NCI-H2196 (cell line): ENCODE measurements around the gene MIA3.
"Not testable (repeated sequence)": the region's sequence is repeated elsewhere in the genome, so short reads cannot be mapped to it uniquely, and the experiment has no call there.

ENCODE experiments used
- DNase-seq: peaks from one replicate; lab custom pipeline; 2025; ENCODE audit not compliant: unreplicated experiment; lab: John Stamatoyannopoulos, UW

The MIA3 gene

GRCh38 chr1:222656391-222657155, 38.7 kb downstream of the MIA3 start:
- no peak for DNase-seq

GRCh38 chr1:222657899-222658298, 40.0 kb downstream of the MIA3 start:
- DNase-seq = no peak

GRCh38 chr1:222663431-222663934, 45.6 kb downstream of the MIA3 start:
- no peak for DNase-seq

- DNase-seq = no peak
Measured at GRCh38 chr1:222665964-222666363, 48.1 kb downstream of the MIA3 start.

- DNase-seq = not testable (repeated sequence)
Measured at GRCh38 chr1:222668184-222668583, 50.3 kb downstream of the MIA3 start.

- DNase-seq = not testable (repeated sequence)
Measured at GRCh38 chr1:222669107-222669506, 51.2 kb downstream of the MIA3 start.

- no peak for DNase-seq
Measured at GRCh38 chr1:222670110-222670509, 52.2 kb downstream of the MIA3 start.

- DNase-seq = no peak
Measured at GRCh38 chr1:222680080-222680479, 62.2 kb downstream of the MIA3 start.

GRCh38 chr1:222691016-222691415, 73.1 kb downstream of the MIA3 start:
- no peak for DNase-seq

- DNase-seq = no peak
Measured at GRCh38 chr1:222694927-222695326, 77.0 kb downstream of the MIA3 start.

- no peak for DNase-seq
Measured at GRCh38 chr1:222696741-222697140, 78.8 kb downstream of the MIA3 start.

GRCh38 chr1:222697203-222697602, 79.3 kb downstream of the MIA3 start:
- no peak for DNase-seq

GRCh38 chr1:222697826-222698225, 79.9 kb downstream of the MIA3 start:
- DNase-seq = no peak

- DNase-seq = no peak
Measured at GRCh38 chr1:222702210-222702609, 84.3 kb downstream of the MIA3 start.

GRCh38 chr1:222704260-222704659, 86.4 kb downstream of the MIA3 start:
- DNase-seq = no peak

- DNase-seq = no peak
Measured at GRCh38 chr1:222706815-222707214, 88.9 kb downstream of the MIA3 start.

GRCh38 chr1:222709700-222710153, 91.8 kb downstream of the MIA3 start:
- no peak for DNase-seq

GRCh38 chr1:222711319-222712252, 93.7 kb downstream of the MIA3 start:
- no peak for DNase-seq

GRCh38 chr1:222712253-222713090, 94.6 kb downstream of the MIA3 start, which contains the start of the genes AIDA and BROX:
TSS of gene AIDA (minus strand) at chr1:222712491. CDS start at chr1:222712317, 174 bp downstream.
TSS of gene BROX (plus strand) at chr1:222712564. CDS start at chr1:222715700, 3,136 bp downstream.
- DNase-seq = peak; percentile 88

- peak; percentile 95 for DNase-seq
Measured at GRCh38 chr1:222713091-222713961, 95.4 kb downstream of the MIA3 start.
